Measurements from ENCODE around the gene KCNQ2.

The KCNQ2 gene

DNA sequence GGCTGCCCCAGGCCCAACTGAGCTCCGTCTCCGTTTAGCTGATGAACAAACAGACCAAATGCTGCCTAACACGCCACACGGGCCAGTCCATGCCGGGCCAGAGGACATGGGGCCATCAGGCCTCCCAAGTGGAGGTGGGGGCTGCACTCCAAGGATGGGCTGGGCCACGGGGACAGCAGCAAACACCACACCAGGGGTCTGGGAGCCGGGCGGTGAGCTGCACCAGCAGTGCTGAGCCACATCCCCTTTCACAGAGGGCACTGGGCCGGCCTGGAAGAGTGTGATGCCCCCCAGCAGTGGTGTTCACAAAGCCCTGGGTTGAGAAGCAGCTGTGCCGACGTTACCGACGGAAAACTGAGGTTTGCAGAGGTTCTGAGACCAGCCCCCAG, 2.7 kb downstream of the KCNQ2 start:
- DNase-seq, result no peak

DNA sequence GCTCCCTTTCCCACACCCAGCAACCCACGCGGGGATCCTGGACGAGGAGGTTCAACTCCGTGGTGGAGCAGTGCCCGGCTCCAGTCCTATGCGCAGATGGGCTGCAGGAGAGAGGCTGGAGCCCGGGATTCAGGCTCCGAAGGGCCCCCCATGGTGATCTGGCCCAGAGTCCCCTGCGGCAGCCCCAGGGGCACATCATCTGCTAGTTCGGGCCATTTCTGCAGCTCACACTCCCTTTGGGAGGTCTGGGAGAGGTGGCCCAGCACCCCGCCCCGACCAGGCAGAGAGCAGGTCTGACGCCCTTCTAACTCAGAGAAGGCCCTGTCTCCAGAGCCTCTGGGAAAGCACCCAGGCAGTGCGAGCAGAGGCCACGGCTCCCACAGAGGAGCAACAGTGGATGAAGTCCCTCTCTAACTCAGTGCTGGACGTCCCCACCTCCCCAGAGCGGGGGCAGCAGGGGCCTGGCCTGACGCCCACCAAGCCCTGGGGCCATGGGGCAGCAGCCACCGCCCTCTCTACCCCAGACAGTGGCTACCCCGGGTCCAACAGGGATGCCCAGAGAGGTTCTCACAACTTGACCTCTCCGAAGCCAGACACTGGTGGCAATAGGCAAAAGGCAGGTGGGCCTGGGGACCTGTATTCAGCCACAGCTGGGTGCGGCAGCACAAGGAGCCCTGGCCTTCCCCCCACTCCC, 3.3 kb downstream of the KCNQ2 start:
- DNase-seq, result no peak

GRCh38 chr20:63468421-63468820, 4.0 kb downstream of the KCNQ2 start:
- no peak for DNase-seq

DNA sequence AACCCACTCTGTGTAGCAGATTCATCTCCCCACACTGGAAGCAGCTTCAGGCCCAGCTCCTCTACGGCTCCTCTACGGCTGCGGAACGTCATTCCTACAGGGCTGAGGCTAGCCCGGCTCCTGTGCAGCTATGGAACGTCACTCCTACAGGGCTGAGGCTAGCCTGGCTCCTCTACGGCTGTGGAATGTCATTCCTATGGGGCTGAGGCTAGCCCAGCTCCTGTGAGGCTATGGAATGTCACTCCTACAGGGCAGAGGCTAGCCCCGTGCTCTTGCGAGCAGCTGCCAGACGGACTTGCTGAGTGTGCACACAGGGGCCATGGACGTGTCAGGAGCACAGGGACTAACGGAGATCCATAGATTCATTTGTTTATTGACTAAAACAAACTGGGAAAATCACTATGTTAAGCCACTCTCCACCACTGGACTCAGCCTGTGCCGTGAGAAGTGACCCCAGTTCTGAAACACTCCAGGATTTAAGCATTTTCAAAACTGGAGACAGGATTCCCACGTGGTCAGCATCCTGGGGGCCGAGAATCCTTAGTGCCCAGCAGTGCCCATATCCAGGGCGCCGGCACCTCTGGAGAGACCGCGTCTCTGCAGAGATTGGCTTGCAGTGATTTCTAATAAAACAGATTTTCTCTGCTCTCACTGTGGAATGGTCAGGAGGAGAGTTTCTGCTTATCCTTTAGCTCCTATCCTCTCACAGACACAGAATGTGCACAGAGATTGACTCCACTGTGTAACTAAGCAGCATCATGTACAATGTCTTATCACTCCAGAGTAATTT, 5.0 kb downstream of the KCNQ2 start:
- DNase-seq, result no peak

- no peak for DNase-seq
Observed at GRCh38 chr20:63466861-63467260, 5.6 kb downstream of the KCNQ2 start.

DNA sequence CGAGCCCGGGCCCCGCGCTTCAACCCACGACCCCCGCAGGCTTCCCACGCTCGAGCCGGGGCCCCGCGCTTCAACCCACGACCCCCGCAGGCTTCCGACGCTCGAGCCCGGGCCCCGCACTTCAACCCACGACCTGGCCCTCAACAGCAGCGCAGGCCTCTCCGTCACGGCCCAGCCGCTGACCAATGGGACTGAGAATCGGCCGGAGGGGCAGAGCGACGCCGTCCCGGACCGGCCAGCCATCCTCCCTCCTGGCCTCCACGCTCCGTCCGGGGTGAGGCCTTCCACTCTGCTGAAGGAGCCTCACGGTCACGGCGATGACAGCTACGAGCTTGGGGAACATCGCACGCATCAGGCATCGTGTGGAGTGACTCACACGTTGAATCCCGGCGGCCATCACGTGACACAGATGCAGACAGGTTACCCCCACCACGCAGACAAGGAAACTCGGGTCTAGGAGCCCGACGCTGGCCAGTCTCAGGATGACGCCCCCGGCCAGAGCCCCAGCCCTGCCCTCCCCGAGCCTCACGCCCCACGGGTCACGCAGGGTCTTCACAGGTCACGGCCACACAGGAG, 6.1 kb downstream of the KCNQ2 start:
- no peak for DNase-seq

DNA sequence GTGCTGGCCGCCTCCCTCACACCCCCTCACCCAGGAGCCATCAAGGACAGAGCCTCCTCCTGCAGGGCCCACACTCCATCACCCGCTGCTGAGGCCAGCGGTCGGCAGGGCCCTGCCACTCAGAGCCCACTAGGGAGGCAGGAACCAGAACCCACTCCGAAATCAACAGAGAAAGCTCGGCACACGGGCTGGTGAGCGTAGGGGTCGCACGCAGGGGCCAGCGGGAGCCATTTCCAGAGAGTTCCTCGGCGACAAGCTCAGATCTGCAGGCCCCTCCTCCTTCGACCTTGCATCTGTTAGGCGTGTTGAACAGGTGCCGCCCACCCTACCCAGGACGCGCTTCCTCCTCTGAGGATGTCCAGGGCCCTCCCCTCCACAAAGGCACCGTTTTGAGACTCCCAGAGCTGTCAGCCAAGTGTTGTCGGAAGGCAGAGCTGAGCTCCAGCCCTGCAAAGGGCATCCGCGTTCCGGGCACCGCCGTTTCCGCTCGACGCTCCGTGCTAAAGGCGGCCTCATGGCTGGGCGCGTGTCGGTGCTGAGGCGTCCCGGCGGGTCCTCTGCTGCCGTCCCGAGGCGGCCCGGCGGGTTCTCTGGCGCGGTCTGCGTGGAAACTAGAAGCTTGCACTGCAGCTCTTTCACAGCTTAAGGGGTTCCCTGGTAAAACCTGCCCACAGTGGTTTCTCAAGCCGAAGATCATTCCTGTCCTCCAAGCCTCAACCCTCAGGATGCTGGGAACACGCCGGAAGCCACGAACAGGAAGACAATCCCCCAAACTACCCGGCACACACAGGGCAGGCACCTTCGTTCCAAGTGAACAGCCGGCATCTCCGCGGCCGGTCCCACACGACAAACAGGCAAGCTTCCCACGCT, 6.8 kb downstream of the KCNQ2 start:
- DNase-seq, result no peak

- no peak for DNase-seq
Observed at GRCh38 chr20:63464289-63464635, 8.2 kb downstream of the KCNQ2 start.

GRCh38 chr20:63463400-63464288, 8.8 kb downstream of the KCNQ2 start:
- no peak for DNase-seq

- DNase-seq, result no peak
Observed at GRCh38 chr20:63462244-63462643, 10.2 kb downstream of the KCNQ2 start.

- no peak for DNase-seq
Observed at GRCh38 chr20:63461104-63461763, 11.2 kb downstream of the KCNQ2 start.

DNA sequence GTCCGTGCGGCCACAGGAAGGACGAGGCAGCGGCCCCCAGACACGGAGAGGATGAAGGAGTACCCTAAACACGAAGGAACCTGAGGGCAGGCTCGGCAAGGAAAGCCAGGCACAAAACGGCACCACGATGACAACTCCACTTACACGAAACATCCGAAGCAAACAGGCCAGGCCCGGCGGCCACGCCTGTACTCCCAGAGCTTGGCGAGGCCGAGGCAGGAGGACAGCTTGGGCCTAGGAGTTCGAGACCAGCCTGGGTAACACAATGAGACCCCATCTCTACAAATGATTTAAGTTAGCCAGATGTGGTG, 13.4 kb downstream of the KCNQ2 start:
- DNase-seq, result no peak

DNA sequence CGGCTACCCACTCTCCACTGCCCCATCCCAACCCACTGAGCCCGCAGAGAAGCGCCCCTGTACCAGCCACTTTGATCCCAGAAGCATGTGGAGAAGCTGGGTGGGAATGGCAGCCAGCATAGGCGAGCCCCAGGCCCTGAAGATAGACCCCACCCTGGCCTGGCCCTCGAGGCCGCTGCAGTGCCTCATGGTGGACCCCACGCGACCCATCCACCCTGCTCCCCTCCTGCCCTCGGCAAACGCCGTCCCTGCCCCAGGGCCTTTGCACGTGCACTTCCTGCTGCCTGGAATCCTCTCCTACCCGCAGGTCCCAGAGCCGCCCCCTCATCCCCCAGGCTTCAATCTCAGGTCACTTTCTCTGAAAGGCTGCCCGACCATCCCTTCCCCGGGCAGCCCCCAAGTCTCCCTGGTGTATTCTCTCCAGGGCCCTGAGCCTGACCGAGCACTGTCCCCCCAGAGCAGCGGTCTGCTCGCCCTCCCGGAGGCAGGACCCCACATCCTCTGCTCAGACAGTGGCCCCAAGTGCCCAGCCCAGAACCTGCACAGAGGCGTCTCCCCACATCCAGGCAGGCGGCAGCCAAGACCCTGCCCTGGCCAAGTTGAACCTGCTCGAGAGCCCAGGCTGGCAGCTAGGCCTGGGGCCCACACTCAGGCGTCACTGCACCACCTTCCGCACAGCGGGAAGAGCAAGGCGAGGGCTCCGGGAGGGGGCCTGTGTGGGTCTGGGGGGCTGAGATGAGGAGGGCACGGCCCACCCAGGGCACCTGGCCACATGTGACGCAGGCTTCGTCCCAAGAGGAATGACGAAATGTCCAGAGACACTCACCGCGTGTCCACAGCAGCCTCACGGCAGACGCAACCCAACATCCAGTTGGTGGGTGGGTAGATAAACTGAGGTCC, 14.0 kb downstream of the KCNQ2 start:
- no peak for DNase-seq

DNA sequence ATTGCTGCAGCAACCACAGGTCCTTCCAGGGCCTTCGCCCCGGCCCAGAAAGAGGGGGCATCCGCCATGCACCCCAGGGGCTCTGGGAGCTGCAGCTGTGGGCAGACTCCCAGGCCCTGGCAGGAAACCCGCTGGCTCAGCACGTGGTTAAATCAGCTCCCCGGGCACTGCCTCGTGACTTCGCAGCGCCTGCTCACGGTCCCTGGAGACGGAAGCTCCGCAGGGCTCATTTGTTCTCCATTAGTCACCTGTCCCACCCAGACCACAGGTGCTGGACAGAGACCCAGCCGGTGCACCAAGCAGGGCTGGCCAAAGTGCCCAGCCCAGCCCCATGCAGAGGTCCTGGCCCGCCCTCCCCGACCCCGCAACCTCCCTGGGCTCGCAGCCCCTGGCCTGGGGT, 14.7 kb downstream of the KCNQ2 start:
- DNase-seq, result no peak

GRCh38 chr20:63456429-63457284, 15.8 kb downstream of the KCNQ2 start:
- no peak for DNase-seq

DNA sequence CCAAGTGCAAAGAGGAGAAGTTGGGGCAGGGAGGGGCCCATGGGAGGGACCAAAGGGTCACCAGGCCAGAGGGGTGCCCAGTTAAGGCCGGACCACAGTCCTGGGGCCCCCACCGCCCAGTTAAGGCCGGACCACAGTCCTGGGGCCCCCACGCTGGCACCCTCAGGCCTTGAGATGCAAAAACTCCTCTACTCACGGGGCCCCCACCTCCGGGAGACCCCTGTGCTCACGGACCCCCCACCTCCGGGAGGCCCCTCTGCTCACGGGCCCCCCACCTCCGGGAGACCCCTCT, 16.9 kb downstream of the KCNQ2 start:
- no peak for DNase-seq

DNA sequence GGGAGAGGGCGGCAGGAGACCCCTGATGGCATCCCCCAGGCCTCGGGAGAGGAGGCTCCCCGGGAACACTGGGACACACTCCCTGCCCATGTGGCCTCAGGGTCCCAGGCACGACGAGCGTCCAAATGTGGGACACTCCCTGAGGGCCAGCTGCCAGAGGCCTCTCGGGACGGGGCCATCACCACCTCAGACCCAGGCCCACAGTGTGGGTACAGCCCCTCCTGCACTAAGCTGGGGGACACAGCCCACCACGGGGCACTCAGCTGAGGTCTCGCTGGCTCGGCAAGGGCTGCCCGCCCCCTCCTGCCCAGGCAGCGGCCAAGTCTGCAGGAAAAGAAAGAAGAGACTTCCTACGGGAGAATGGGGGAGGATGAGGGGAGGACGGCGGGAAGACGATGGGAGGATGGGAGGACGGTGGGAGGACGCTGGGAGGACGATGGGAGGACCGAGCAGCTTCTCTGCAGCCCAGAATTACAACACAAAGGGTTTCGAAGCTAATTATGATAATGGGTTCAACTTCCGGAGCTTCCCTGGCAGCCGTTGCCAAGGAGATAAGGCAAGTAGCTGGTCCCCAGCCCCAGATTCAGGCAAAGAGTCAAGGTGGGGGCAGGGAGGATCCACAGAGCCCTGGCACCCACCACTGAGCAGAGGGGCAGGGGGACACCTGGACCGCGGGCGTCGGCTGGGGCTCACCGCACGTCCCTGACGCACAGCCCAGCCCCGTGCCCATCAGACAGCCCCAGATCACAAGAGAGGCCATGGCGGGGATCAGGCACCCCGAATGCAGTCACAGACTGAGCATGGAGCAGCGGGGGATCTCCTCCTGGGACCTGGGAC, 17.5 kb downstream of the KCNQ2 start:
- DNase-seq, result no peak

- no peak for DNase-seq
Observed at GRCh38 chr20:63452821-63453523, 19.5 kb downstream of the KCNQ2 start.

GRCh38 chr20:63452341-63452740, 20.1 kb downstream of the KCNQ2 start:
- DNase-seq, result no peak

All from SHP77 treated with DMSO at 0.1 percent for 48 hours (cell line).